Measurements from ENCODE around the gene MACROD2.
A peak's percentile ranks its signal among the peaks of the same experiment; 100 is the strongest.

MACROD2 gene

DNA sequence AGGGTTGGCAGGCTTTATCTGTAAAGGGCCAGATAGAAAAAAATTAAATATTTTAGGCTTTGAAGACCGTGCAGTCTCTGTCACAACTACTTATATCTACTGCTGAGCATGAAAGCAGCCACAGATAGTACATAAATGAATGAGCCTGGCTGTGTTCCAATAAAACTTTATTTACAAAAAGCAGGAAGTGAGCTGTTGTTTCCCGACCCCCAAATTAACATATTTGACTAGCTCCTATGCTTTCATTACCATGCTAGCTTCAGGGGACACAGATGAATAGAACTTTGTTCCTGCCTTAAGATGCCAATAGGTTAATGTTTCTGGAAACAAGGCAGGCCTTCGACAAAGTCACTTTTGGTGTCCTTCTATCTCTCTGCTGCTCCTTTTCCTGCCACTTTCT is 1400.1 kb downstream of the MACROD2 start:
- no peak for DNase-seq

DNA sequence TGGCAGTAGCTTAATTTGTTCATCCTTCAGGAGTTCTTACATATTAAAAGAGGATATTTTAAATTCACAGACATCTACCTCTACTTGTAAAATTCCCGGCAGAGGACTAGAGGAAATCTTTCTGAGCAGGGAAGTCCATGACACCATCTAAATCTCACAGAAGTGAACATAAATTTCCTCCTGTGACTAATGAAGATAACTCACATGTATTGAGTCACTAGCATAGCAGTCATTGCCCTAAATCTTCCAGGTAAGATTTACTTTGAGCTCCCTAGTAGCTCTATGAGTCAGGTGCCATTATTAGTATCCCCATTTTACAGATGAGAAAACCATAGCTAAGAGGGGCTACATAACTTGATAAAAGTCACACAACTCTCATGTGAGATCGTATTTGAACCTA is 1400.7 kb downstream of the MACROD2 start:
- DNase-seq: no peak

DNA sequence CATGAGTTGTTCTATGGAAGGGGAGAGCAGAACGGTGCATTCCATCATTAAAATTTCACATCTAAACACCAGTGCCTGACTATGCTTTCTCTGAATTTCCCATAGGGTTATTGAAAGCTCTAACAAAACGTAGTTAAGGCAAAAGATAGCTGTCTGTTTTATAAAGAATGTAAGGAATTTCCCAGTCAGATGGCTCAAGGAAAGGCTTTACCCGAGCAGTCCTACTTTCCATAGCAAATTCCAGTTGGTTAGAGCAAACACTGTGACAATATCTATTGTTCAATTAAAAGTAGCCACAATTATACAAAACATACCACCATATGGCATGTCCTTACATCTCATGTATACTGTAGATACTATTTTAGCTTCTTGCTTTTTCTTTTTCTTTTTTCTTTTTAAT is 1401.6 kb downstream of the MACROD2 start:
- no peak for DNase-seq

DNA sequence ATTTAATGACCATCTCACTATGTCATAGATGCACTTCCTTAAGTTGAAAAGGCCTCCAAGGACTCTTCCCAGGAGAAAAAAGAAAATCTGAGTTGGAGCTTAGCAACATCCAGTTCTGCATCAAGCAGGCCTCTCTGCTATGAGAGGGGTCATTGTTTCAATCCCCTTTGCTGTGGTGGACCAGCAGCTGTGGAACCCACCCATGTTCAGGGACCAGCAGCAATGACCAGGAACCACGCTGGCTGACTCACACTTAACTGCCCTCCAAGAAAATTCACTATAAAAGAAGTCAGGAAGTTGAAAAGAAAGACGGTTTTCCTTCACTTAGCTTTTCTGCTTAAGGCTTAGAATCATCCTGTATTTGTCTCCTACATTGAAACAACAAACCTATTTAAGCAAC is 1404.5 kb downstream of the MACROD2 start:
- no peak for DNase-seq

DNA sequence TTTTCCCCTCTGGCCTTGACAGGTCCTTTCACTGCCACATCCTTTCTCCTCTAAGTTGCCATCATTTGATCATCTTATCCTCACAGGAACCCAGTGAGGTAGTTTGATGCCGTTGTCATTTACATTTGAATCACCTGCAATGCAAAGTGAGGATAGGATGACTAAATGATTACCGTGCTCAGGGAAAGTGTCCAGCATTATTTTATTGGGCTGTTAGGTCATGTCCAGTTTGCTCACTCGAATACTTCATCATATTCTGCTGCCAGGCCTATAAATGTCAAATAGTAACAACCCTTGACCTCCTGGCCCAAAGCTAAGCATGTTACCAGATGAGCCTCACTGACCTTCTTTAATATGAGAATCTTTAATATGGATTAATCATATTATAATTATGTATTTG is 1410.8 kb downstream of the MACROD2 start:
- DNase-seq: no peak

DNA sequence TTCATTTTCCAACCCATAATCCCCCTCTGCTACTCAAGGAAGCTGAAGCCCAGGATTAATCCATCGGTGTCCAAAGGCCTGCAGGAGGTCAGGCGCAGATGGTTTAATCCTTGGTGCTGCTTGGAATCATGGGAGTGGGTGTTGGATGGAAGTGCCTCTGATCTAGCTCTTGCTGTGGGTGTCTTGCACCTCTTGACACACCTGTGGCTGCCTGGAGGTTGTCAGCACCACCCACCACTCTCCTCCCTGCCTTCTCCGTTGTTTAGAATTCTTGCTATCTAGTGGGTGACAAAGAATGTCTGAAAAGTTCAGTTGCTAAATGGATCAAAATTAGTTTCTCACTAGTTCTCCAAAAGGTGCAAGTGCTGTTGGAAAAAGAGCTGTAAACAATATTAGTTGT is 1416.5 kb downstream of the MACROD2 start:
- DNase-seq: peak in 1 of 58 donors; percentile 17

DNA sequence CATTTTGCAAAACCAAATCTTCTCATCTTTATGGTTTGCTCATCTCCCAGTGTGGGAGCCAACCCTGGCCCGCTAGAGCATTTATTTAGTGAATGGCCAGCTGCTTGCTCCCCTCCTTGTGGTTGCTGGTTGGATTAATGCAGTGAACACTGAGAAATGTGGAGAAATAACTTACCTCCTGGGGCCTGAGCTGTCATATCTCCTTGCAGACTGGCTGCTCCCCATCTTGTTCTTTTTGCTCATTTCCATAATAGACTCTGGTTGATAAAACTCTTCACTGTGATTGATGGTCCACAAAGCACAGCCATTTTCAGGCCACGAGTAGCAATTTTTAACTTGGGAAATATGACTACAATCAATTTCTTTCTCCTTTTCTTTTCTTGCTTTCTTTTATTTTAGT is 1420.6 kb downstream of the MACROD2 start:
- DNase-seq: no peak

DNA sequence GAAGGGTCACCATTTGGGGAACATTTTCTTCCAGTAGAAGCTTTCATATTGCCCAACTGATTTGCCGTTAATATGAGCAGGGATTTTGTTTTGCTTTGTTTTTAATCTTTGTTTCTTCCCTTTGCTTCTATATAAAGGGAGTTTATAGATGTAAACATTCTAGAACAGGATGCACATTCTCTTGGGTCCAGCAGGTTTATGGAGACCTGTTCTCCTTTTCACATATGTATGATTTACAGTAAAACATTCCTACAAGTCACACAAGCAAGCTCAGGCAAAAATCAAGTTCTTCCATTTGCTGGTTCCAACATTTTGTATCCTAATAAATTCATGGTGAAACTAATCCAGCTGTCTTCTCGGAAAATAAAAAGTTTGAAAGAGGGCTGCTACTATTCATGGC is 1424.5 kb downstream of the MACROD2 start:
- DNase-seq: no peak

DNA sequence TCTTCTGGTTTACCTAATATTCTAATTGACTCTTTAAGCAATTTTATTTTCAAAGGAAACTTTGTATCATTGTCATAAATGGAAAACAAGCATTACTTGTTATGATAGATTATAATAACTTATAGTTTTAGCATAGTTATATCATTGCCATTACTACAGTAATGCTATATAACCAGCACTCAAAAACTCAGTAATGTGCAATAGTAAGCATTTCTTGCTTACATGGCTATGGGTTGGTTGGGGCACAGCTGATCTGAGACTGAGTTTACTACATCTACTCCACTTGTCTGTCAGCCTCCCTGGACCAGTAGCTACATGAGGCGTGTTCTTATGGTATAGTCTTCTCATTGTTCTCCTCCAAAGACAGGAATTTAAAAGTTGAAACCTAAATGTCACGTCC is 1427.7 kb downstream of the MACROD2 start:
- no peak for DNase-seq

DNA sequence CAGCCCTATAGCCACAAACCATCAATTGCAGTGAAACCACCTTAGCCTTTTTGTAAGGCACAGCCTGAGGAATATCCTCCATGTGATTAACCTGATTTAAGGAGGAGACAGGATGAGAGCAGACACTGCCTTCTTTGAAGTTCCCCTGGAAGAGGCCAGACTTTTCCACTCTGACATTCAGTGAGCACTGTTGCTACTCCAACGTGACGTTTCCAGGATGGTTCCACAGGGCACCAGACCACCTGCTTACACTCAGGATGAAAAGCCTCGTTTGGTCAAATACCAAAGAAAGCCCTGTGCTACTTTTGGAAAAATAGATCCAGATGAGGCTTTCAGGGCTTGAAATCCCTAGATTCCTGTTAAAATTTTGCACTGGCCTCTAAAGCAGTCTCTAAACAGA is 1444.2 kb downstream of the MACROD2 start:
- no peak for DNase-seq

DNA sequence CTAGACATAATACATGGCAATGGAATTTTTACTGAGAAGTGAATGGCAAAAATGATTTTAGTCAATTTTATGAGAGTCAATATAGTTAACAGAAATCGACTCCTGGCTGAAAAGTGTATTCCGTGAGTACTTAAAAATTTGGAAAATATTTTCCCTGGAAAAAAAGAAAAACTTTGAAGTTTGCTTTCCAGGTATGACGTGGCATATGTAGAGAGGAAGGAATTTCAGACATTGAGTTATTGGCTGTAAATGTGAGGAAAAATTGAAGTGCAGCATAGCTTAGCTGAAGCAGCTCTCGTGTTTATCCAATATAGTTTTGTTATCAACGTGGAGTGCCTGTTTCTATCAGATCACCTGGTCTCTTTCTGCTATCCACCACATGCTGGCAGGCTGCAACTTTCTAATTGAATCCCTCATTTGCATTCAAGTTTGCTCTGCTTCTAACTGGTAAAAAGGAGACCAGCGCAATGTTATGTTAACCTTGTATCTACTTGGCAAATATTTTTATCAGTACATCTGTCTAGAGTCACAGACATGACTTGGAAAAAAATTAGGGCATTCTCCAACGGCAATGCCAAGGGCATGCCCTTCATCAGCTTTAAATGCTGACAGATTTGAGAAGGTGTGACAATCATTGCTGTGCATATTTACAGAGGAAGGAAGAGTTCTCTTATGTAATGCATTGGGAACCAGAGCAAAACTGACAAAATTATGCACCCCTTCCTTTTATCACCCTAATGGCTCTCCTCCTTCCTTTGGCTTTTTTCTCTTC is 1444.9 kb downstream of the MACROD2 start:
- DNase-seq: no peak

DNA sequence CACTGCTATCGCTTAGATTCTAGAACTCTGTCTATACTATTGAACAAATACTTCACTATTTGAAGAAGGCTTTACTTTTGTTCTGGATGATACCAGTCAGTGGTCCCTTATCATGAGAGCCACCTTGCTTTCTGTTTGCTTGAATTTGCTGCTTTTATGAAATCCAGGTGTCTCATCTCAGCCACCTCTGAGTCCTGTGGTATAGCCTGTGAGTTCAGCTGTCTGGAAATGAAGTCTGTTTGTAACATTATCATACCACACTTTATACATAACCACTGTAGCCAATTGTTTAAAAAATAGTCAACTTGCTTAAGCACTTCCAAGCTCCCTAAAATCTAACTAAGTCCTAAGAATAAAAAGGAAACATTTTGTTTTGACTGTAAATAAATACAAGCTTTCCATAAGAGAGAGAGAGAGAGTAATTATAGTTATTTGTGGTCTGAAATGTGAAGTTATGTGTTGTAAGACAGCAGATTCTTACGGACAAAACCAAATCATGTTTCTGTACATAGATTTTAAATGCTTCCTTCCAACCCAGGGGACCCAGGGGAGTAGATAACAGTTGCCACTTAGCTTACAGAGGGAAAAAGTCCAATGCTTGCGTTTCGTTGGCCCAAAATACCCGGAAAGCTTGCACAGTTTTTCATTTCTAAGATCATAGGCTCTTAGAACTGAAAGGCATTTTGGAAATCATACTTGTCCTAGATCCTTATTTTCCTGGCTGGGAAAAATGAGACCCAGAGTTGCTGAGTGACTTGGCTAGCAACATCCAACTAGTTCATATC is 1449.9 kb downstream of the MACROD2 start:
- no peak for DNase-seq

DNA sequence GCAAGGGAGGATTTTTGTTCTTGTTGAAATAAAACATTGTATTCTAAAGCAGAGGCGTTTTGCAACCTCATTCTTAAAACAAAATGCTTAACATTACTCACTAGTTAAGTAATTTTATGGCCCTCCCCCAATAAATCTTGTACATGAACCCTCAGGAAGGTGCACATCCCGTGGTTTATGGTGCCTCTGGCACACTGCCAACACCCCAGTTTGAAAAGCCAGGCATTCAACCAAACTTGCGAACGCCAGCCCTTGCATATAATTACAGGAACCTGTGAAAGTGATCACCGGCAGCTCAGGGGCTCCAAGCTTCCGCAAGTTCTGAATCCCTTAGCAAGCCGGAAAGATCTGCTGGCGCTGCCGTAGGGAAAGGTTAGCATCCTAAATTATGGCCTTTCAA is 1451.1 kb downstream of the MACROD2 start:
- peak in 1 of 58 donors; percentile 0 for DNase-seq

DNA sequence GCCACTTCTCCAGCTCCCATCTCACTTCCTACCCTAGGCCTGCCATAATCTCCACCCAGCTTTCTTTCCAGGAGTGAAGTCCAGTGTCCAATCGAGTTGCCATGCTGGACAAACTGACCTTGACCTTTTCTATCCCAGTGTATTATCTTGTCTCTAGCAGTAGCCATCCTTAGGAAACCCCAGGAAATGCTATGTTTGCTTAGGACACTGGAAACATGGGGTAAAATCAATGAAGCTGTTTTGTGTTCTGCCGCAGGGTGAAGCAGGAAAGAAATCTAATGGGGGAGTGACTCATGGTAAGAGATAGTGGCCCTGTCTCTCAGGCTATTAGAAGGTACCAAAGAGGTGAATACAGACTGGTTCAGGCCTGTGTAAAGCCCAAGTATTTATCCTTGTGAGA is 1452.2 kb downstream of the MACROD2 start:
- no peak for DNase-seq

DNA sequence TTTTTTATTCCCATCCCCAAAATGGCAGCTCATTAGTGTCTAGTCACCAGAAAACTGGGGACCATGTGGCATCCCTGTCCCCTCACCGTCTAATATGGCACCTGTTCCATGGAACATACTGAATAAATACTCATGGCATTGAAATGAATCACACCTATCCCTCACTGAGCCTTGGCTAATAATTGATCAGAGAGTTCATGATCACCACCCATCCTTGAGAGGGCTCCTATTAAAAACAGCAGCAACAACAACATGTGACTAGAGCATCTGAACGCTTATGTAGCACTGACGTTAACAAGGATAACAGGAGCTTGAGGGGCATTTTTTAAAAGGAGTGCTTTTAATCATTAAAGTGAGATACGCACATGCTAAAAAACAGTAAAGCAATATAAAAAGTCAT is 1453.7 kb downstream of the MACROD2 start:
- DNase-seq: no peak

DNA sequence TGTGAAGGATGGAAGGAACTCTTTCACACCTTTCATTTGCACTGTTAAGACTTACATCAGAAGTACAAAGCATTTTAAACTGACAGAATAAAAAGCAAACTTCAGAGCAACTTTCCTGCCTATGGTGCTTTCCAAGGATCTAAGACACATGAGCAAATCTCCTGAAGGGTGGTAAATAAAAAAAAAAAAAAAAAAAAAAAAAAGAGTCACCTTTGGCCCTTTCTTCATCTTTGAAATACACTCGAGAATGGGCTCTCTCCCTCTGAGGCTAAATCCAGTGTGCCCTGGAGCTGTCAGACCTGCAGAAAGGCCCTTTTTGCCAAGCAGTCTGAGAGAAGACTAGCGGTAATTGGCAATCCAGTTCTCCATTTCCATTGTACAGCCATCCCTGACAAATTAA is 1455.9 kb downstream of the MACROD2 start:
- DNase-seq: no peak

DNA sequence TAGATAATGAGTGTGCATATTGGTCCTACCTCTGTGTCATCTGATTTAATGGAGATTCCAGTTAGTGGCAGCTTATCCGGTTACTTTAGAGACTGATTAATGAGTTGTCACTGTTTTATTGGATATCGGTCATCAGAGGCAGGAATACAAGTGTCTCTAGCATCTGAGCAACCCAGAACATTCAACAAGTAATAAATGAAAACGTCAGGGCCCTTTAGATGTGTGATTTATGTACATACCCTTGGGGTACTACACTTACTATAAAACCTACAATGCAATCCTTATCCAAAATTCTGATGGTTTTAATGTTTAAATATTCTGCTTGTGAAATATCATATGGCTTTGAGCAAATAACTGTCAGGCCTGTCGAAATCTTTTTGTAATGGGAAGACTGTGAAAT is 1460.0 kb downstream of the MACROD2 start:
- DNase-seq: no peak

DNA sequence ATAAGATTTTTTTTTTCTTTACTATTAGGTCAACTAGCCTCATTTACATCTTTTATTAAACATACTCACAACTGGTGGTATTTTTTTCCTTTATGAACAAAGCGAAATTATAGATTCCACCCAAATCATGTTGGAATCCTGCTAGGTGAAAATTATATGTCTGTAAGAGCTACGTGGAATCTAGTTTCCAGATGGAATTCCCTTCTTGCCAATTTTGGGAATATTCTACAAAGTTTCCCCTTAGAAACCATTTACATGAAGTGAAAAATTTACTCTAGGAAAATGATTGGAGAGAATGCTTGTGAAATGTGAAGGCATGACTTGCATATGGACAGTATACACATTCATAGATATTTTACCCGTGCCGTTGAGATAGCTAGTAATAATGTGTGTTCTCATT is 1466.6 kb downstream of the MACROD2 start:
- DNase-seq: no peak

DNA sequence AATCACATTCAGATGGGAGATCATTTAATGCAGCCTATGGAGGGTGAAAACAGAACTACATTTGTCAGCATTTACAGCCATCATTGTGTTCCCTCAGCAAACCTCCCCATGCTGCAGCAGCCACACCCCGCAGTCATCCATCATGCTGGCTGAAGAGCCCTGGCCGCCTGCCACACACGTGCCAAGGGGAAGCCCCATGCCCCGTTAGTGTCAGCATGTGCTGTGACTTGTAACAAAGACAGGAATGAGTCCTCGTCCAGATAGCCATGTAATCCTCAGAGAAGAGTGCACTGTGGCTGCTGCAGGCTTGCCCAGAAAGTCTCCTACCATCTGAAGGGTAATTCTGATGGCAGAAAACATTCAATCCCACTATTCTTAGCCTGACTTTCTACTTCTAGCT is 1480.2 kb downstream of the MACROD2 start:
- DNase-seq: peak in 24 of 58 donors; percentile 1 to 57 (median 5)

DNA sequence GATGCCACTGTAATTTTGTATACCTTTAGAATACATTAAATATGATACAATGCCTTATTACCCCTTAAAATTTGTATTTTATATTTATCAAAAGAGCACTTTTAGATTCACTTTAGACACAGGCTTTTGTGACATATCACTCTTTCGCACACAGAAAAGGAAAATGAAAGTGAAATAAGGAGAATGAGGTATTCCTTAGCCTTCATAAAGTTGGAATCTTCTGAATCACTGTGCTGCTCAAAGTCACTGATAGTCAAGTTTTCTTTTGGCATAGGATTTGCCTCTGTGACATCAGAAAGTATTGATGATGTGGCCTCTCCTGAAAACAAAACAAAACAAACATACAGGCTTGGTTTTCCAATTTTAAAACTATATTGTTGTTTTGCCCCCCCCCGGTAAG is 1480.9 kb downstream of the MACROD2 start:
- DNase-seq: no peak

DNA sequence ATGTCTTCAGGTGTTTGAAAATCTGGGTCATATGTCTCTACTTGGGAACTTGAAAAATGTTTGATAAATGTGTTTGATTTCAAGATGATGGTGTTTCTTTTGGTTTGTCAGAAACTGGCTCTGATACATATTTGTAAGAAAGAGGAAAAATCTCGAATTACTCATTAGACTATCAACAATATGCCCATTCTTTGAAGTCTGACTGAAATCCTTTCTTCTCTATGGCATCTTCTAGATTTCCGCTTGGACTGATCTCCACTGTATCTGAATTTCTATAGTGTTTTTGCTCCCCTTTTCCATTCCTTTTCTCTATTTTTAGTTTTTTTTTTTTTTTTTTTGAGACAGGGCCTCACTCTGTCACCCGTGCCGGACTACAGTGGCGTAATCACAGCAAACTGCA is 1481.5 kb downstream of the MACROD2 start:
- DNase-seq: no peak

DNA sequence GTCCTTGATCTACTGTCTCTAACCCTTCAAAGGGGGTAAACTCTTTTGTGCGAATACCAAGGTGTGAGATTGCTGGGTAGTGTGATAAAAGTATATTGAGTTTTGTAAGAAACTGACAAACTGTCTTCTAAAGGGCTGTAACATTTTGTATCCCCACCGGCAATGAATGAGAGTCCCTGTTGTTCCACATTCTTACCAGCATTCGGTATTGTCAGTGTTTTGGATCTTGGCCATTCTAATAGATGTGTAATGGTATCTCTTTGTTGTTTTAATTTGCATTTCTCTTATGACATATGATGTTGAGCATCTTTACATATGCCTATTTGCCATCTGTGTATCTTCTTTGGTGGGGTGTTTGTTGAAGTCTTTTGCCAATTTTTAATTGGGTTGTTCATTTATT is 1487.2 kb downstream of the MACROD2 start:
- no peak for DNase-seq

DNA sequence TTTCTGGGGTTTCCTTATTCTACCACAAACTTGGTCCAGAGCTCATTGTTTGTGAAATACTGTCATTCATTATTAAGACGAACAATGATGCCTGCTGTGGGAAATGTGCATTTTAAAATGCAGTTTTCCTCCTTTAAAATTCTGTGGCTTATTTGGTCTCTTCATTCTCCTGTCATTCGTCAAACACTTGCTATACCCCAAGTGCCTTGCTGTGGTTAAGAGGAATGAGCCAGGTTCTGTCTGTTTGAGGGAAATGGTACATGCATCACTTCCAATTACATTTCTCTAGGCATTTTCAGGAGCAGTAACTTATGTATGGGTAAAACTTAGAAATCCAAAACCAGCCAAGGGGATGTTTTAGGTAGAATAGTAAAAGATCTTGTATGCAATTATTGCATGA is 1490.2 kb downstream of the MACROD2 start:
- no peak for DNase-seq

All from anterior cingulate cortex (tissue), 58 donors.